AG10803 (cell line): ENCODE results near the gene NALCN.

ENCODE experiments used
- DNase-seq: peaks from one replicate; pipeline ENCODE4 v3.0.0; 2010; ENCODE audit warnings: low read depth
- H3K4me3 ChIP-seq: 2 replicates; pipeline ENCODE4 v1.5.1; 2011; ENCODE audit warnings: mild to moderate bottlenecking, low read length, control low read depth
- TF ChIP-seq, protein P1 (sequence below): conservative IDR thresholded peaks from 2 replicates; pipeline ENCODE4 v1.5.1; 2011; ENCODE audit warnings: mild to moderate bottlenecking, low read length, control low read depth, inconsistent platforms

NALCN gene

DNA sequence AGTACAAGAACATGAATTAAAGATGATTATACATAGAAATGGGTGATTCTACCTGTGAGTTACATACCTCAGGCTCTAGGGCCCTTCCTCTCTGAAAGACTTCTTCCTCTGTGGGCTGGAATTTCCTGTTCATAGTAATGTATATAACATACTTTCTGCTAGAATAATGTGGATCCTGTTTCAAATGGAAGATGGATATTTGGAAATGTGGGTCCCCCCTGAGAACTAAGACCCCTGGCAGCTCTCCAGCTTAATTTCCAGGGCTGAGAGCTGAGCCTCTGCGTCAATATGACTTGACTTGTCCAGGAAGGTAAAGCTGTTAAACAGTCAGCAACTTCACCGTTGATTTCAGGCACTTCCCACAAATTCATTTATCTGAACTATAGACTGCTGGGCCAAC, 296.3 kb downstream of the NALCN start:
- H3K4me3 ChIP-seq = no peak overlapping the region
- TF ChIP-seq, protein P1, sequence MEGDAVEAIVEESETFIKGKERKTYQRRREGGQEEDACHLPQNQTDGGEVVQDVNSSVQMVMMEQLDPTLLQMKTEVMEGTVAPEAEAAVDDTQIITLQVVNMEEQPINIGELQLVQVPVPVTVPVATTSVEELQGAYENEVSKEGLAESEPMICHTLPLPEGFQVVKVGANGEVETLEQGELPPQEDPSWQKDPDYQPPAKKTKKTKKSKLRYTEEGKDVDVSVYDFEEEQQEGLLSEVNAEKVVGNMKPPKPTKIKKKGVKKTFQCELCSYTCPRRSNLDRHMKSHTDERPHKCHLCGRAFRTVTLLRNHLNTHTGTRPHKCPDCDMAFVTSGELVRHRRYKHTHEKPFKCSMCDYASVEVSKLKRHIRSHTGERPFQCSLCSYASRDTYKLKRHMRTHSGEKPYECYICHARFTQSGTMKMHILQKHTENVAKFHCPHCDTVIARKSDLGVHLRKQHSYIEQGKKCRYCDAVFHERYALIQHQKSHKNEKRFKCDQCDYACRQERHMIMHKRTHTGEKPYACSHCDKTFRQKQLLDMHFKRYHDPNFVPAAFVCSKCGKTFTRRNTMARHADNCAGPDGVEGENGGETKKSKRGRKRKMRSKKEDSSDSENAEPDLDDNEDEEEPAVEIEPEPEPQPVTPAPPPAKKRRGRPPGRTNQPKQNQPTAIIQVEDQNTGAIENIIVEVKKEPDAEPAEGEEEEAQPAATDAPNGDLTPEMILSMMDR = no peak
- no peak for DNase-seq

DNA sequence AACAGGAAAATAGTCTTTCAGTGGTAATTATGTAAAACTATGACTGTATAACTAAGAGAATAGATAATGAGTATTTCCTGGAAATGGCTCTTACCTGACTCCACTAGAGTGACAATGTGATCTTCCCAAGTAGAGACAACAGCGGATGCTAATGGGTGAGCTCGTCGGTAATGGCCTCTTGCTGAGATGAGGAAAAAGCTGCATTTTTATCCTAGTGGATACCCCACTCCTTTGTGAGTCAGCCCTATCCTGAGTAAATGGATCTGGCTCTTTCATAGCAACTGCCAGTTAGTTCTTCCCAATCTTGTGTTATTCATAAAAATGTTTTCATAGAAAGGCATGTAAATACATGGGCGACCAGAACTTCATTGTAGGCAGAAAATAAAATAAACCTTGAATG, 299.5 kb downstream of the NALCN start:
- TF ChIP-seq, protein P1 = no peak
- H3K4me3 ChIP-seq = no peak overlapping the region
- DNase-seq = no peak

DNA sequence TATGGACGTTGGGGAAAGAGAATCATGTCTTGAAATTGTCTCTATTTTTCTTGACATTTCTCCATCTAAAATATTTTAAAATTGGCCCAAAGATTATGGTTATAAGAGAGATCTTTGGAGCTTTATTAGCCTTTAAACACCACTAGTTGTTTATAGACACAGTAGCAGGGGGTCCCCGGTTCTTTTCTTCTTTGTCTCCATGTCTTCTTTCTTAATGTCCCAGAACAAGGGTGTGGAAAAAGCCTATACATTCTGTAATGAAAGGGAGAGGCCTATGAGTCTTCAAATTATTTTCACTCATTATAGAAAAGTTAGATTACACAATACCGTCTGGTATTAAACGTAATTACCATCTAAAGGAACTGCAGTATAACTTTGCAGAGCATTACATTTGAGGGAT, 300.0 kb downstream of the NALCN start:
- no peak for DNase-seq
- H3K4me3 ChIP-seq = no peak overlapping the region
- TF ChIP-seq, protein P1 = no peak

DNA sequence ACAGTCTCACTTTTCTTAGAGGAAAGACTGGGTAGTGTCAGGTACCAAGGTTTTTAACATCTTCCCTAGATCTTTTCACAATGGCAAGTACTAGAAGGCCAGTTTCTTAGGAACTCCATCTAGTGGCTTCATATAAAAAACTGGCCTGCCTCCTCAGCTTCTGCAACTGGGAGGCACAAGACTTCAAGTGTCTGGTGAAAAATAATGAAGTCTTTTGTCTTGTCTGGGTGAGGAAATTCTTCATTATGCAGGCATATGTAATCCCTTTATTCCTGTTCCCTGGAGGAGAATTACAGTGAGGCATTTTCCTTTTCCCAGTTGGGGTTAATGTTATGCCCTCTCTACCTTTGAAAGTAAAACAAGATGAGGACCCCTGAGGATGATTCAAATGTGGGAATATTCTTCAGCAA, 300.5 kb downstream of the NALCN start:
- DNase-seq = peak; percentile 6
- H3K4me3 ChIP-seq = no peak overlapping the region
- TF ChIP-seq, protein P1 = peak; percentile 27; the same call in 1 of the 2 replicates

DNA sequence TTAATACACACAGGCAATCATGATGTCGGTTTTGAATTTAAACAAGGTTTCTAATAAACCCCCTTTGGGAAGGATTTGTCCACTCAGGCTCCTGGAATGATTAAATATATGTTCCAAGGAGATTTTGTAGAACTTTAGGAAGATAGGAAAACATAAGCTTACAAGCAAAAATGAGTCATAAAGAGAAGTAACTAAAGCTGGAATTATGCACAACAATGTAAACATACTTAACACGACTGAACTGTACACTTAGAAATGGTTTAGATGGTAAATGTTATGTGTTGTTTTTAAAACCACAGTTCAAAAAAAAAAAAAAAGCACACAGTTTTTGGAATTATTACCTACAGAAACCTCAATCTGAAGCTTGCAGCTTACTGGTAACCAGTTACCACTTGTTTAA, 304.4 kb downstream of the NALCN start:
- TF ChIP-seq, protein P1 = no peak
- no peak overlapping the region for H3K4me3 ChIP-seq
- no peak for DNase-seq

DNA sequence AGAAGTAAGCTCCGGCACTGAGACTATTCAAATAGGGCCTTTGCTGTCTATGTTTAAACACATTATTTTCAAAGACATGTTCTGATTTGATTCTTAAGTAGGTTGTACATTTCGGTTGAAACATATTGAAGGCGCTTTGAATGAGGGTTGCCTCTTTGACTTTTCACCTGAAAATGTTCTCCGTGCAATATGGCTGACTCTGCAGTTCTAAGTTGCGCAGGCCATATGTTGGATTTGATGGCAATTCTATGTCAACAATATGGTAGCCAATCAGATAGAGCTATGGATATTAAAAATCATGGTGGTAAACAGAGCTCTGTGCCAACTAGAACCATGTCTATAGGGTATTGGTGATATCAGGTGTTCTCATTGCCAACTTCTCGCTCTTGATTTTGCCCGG, 307.3 kb downstream of the NALCN start:
- TF ChIP-seq, protein P1 = no peak
- no peak for DNase-seq
- H3K4me3 ChIP-seq = no peak overlapping the region

DNA sequence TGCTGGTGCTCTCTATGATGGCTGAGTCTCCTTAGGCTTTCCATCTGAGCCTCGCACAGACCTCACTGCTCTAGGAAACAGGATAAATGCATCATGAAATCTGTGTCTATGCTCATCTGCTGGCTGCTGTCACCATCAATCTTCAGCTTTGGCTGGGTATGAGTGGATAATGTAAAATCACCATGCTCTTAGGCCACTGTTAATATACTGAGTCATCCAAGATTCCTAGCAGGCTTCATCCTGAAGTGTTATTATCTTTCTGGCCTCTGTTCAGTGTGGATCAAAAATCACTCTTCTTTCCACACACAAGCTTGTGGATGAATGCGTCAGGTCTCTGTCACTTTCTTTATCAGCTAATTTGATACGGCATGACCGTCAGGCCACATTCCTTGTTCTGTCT, 317.4 kb downstream of the NALCN start:
- H3K4me3 ChIP-seq = no peak overlapping the region
- TF ChIP-seq, protein P1 = no peak
- DNase-seq = no peak
